ENCODE data around the gene CITED4. TPM values are rescaled to one million over a fixed set of nuclear protein-coding genes. Genes with fewer than 3 reads are reported as not detected.
A peak's percentile ranks its signal among the peaks of the same experiment; 100 is the strongest.

Gene CITED4
- total RNA-seq, 1 donor from 2014 or later: 7.1 TPM

DNA sequence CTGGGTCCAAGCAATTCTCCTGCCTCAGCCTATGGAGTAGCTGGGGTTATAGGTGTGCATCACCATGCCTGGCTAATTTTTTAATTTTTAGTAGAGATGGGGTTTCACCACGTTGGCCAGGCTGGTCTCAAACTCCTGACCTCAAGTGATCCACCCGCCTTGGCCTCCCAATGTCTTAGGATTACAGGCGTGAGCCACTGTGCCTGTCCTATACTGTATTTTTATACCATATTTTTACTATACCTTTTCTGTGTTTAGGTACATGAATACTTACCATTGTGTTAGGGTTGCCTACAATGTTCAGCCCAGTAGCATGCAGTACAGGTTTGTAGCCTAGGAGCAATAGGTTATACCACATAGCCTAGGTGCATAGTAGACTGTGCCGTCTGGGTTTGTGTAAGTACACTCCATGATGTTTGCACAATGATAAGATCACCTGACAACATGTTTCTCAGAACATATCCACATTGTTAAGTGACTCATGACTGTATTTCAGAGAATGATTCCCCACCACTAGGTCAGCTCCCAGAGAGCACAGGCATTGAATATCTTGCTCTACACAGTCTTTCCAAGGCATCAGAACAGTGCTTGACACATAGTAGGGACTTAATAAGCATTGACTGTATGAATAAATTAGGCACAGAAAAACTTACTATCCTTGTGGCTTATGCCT is 6.0 kb upstream of the CITED4 start:
- Histone ChIP-seq H3K4me1 (ENCODE audit: insufficient read depth, low read length) (peaks cover 11% of the 10 kb centered on the region), H3K4me2 (ENCODE audit: low read length) (no peak overlapping the region), H3K4me3 (ENCODE audit: insufficient read depth, low read depth, low read length) (no peak overlapping the region), H3K9me3 (ENCODE audit: insufficient read depth, low read depth, low read length) (peaks cover 4% of the 10 kb centered on the region), H3K36me3 (ENCODE audit: insufficient read depth, low read length) (no peaks in the 10 kb centered on the region), H4K20me1 (ENCODE audit: insufficient read depth, low read length) (no peaks in the 10 kb centered on the region), H3K79me2 (ENCODE audit: insufficient read depth, low read length) (no peaks in the 10 kb centered on the region), H3K9ac (ENCODE audit: low read length) (no peak overlapping the region), H3K27ac (ENCODE audit: low read depth, low read length) (no peak overlapping the region), H2AFZ (ENCODE audit: low read depth, low read length) (no peak overlapping the region), H3K27me3 (ENCODE audit: insufficient read depth, low read length) (no peaks in the 10 kb centered on the region)
- H3K9me3 Mint-ChIP-seq (ENCODE audit: unreplicated experiment): peaks cover 7% of the 10 kb centered on the region
- H3K27me3 Mint-ChIP-seq (ENCODE audit: low read depth, unreplicated experiment): no peaks in the 10 kb centered on the region
- peaks cover 6% of the 10 kb centered on the region for H3K4me1 Mint-ChIP-seq (ENCODE audit: low read depth, unreplicated experiment)
- TF ChIP-seq EZH2 (IDR thresholded peaks at IDR 0.05; ENCODE audit: insufficient read depth, low read length): no peak
- TF ChIP-seq, protein P1, sequence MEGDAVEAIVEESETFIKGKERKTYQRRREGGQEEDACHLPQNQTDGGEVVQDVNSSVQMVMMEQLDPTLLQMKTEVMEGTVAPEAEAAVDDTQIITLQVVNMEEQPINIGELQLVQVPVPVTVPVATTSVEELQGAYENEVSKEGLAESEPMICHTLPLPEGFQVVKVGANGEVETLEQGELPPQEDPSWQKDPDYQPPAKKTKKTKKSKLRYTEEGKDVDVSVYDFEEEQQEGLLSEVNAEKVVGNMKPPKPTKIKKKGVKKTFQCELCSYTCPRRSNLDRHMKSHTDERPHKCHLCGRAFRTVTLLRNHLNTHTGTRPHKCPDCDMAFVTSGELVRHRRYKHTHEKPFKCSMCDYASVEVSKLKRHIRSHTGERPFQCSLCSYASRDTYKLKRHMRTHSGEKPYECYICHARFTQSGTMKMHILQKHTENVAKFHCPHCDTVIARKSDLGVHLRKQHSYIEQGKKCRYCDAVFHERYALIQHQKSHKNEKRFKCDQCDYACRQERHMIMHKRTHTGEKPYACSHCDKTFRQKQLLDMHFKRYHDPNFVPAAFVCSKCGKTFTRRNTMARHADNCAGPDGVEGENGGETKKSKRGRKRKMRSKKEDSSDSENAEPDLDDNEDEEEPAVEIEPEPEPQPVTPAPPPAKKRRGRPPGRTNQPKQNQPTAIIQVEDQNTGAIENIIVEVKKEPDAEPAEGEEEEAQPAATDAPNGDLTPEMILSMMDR (IDR thresholded peaks at IDR 0.05; ENCODE audit: insufficient read depth, low read depth, low read length): no peak
- no peak overlapping the region for H3K4me3 Mint-ChIP-seq (ENCODE audit: unreplicated experiment)
- peaks cover 2% of the 10 kb centered on the region for H3K36me3 Mint-ChIP-seq (ENCODE audit: low read depth, unreplicated experiment)
- no peak for FAIRE-seq
- DNase-seq (ENCODE audit: low read depth): peak; percentile 77
- H3K27ac Mint-ChIP-seq (ENCODE audit: unreplicated experiment): no peak overlapping the region

DNA sequence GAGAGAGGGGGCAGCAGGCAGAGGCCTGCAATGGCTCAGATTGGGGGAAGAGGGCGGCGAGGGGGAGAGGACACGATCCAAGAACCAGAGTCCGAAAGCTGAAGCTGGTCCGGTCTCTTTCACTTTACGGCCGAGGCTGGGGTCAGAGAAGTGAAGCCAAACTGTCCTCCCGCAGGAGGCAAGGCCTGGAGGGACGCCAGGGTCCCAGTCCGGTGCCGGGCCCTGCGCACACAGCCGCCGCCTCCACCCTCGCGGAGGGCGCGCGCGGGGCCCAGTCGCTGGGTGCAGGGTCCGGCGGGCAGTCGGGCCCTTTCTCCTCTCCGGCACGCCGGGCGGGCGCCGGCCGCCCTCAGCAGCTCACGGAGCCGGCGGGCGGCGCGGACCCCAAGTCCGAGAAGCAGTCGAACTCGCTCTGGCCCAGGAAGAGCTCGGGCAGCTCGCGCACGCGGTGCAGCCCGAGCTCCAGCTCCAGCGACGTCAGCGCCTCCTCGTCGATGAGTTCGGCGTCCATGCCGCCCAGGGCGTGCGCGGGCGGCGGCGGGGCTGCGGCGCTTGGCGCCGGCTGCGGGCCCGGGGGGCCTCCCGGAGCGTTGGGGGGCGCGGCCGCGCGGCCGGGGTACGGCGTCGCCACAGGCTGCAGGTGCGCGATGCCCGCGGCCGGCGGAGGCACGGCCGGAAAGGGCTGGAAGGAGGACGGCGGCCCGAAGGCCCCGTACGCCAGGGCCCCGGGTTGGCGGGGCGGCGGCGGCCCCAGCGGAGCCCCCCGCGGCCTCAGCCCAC is 749 bp downstream of the CITED4 start:
- Mint-ChIP-seq H3K27me3 (ENCODE audit: low read depth, unreplicated experiment) (peaks cover 41% of the 10 kb centered on the region), H3K27ac (ENCODE audit: unreplicated experiment) (no peak overlapping the region), H3K4me3 (ENCODE audit: unreplicated experiment) (peak overlapping the region; percentile 78), H3K36me3 (ENCODE audit: low read depth, unreplicated experiment) (no peaks in the 10 kb centered on the region), H3K4me1 (ENCODE audit: low read depth, unreplicated experiment) (no peaks in the 10 kb centered on the region), H3K9me3 (ENCODE audit: unreplicated experiment) (no peaks in the 10 kb centered on the region)
- Histone ChIP-seq H3K27ac (ENCODE audit: low read depth, low read length) (no peak overlapping the region), H4K20me1 (ENCODE audit: insufficient read depth, low read length) (peaks cover 5% of the 10 kb centered on the region), H3K9ac (ENCODE audit: low read length) (peak overlapping the region; percentile 54), H3K9me3 (ENCODE audit: insufficient read depth, low read depth, low read length) (no peaks in the 10 kb centered on the region), H3K4me3 (ENCODE audit: insufficient read depth, low read depth, low read length) (peak overlapping the region; percentile 65), H3K27me3 (ENCODE audit: insufficient read depth, low read length) (no peaks in the 10 kb centered on the region), H3K36me3 (ENCODE audit: insufficient read depth, low read length) (no peaks in the 10 kb centered on the region), H3K79me2 (ENCODE audit: insufficient read depth, low read length) (no peaks in the 10 kb centered on the region), H3K4me1 (ENCODE audit: insufficient read depth, low read length) (no peaks in the 10 kb centered on the region), H3K4me2 (ENCODE audit: low read length) (peak overlapping the region; percentile 76), H2AFZ (ENCODE audit: low read depth, low read length) (peak overlapping the region; percentile 77)
- FAIRE-seq (no peak), DNase-seq (ENCODE audit: low read depth) (no peak)
- TF ChIP-seq, protein P1 (IDR thresholded peaks at IDR 0.05; ENCODE audit: insufficient read depth, low read depth, low read length): no peak
